ENCODE data around the gene ABL1.

ABL1 gene

GRCh38 chr9:130922893-130923610, 88.0 kb downstream of the ABL1 start:
- TF ChIP-seq, protein P1, sequence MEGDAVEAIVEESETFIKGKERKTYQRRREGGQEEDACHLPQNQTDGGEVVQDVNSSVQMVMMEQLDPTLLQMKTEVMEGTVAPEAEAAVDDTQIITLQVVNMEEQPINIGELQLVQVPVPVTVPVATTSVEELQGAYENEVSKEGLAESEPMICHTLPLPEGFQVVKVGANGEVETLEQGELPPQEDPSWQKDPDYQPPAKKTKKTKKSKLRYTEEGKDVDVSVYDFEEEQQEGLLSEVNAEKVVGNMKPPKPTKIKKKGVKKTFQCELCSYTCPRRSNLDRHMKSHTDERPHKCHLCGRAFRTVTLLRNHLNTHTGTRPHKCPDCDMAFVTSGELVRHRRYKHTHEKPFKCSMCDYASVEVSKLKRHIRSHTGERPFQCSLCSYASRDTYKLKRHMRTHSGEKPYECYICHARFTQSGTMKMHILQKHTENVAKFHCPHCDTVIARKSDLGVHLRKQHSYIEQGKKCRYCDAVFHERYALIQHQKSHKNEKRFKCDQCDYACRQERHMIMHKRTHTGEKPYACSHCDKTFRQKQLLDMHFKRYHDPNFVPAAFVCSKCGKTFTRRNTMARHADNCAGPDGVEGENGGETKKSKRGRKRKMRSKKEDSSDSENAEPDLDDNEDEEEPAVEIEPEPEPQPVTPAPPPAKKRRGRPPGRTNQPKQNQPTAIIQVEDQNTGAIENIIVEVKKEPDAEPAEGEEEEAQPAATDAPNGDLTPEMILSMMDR (IDR thresholded peaks at IDR 0.05), result no peak

DNA sequence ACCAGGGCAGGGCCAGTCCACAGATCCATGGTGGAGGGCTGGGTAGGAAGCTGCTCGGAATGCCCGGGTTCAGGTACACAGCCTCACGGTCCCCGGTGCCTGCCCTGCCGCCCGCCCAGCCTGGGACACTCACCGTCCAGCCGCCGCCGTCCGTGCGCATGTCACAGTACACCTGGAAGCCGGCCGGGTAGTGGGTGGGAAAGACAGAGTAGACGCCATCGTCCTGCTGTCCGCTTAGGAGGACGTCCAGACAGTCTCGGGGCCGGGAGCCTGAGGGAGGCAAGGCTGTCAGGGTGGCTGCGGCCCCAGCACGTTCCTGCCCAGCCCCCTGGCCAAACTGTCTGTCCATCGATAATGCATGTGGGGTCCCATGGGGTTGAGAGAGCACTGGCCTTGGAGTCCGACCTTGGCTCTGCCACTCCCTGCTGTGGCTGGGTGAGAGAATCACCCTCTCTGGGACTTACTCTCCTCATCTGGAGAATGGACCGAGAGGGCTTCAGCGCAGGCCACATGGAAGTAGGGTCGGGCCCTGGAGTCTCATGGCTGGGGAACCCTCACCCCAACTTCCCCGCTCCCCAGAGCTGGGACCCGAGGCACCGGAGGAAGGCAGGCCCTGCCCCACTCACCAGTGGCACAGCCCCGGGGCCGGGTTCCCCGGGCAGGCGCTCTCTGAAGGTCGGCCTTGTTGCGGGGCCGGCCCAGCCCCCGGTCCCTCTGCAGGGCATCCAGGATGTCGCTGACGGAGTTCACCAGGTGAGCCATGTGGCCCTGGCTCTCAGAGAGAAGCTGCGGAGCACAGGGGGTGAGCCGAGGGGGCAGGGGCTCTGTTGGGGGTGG, 88.8 kb downstream of the ABL1 start:
- TF ChIP-seq, protein P1 (IDR thresholded peaks at IDR 0.05), result no peak

- TF ChIP-seq, protein P1 (IDR thresholded peaks at IDR 0.05), result no peak
These were observed 89.4 kb downstream of the ABL1 start for GRCh38 chr9:130924448-130924788.

GRCh38 chr9:130925050-130925678, 90.1 kb downstream of the ABL1 start:
- TF ChIP-seq, protein P1 (IDR thresholded peaks at IDR 0.05), result no peak

DNA sequence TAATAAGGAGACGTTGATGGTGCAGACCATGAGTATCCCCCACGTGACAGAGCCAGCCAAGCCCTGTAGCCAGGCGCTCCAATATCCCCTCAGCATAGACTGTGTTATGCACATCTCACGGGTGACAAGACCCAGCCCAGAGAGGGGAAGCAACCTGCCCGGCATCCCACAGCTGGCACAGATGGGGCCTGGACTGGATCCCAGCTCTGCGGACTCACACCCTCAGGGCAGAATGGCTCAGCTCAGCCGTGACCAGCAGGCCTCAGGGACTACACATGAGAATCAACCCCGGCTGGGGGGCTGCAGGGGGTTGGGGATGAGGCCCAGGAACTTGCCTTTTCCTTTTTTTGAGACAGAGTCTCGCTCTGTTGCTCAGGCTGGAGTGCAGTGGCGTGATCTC, 92.3 kb downstream of the ABL1 start:
- TF ChIP-seq, protein P1 (IDR thresholded peaks at IDR 0.05), result no peak

- TF ChIP-seq, protein P1 (IDR thresholded peaks at IDR 0.05), result no peak
These were observed 93.2 kb downstream of the ABL1 start for GRCh38 chr9:130927995-130928900.

DNA sequence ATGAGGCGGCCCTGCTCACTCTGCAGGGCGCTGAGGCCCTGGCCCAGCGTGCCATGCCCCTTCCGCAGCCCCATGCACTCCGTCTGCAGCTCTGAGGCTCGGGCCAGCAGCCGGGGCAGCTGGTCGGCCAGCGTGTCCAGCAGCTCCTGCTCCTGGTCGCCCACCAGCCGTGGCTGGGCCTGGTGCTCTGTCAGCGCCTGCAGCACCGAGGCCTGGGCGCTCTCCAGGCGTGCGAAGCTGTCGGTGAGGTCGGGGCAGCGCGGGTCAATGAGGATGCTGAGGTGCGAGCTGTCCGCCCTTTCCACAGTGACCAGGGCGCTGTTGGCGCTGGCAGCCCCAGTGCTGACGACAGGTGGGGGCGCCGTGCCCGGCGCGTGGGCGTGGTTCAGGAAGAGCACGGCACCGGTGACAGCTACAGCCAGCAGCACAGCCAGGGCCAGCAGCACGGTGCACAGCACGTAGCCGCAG, 94.6 kb downstream of the ABL1 start:
- TF ChIP-seq, protein P1 (IDR thresholded peaks at IDR 0.05), result no peak
